ENCODE measurements around the gene NRTN.
"Not testable (repeated sequence)": the region's sequence is repeated elsewhere in the genome, so short reads cannot be mapped to it uniquely, and the experiment has no call there.

Gene NRTN

GRCh38 chr19:5839065-5840017, 34.5 kb downstream of the NRTN start, which contains the start of gene FUT6:
Gene FUT6 (minus strand): TSS chr19:5839702. CDS start chr19:5832567, 7,135 bp downstream.
- no peak for DNase-seq

DNA sequence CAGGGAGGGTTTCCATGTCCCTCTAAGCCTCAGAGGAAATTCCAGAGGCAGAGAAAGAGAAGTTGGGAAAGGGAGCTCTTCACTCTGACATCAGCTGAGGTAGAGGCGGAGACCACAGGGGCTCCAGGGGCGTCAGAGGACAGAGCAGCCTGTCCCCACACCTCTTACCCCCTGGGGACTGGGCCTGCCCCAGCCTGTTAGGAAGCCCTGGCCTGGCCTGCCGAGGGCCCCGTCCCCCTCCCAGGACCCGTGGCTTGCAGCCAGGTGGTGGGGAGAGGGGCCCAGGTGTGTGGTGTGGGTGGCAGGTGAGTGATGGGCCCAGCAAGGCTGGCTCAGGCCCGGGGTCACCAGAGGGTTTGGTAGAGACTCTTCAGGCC, 36.9 kb downstream of the NRTN start:
- DNase-seq: not testable (repeated sequence)

DNA sequence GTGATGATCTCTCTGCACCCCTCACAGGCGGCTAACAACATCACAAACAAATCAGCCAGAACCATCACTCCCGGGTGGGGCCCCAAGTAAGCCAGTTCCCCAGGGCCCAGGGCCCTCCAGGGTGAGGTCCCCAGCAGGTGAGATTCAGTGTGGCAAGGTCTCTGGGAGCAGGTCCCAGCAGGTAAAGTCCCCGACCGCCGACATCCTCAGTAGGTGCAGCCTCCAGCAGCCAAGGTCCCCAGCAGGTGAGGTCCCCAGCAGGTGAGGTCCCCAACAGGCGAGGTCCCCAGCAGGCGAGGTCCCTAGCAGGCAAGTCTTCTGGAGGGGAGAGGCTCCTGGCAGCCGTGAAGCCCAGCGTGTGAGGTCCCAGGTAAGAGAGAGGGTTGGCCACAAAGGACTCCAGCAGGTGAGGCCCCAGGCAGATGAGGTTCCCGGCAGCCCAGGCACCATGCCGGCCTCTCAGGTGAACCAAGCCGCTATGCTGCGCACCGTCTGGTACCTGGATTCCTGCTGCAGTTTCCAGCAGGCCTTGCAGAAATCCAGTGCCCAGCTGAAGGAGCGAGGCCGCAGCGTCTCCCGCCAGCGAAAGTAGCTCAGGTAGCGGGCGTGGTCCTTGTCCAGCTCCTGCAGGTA, 38.5 kb downstream of the NRTN start:
- DNase-seq: no peak

GRCh38 chr19:5844456-5845433, 39.9 kb downstream of the NRTN start:
- DNase-seq: no peak

DNA sequence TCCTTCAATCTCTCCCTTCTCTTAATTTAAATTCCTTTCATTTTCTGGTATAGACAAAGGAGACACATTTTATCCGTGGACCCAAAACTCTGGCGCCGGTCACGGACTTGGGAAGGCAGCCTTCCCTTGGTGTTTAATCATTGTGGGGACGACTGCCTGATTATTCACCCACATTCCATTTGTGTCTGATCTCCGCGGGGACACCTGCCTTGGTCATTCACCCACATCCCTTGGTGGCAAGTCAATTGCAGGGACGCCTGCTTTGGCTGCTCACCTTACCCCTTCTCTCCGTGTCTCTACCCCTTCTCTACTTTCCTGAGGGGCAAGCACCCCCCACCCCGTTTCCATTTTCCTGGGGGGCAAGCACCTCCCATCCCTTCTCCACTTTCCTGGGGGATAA, 43.0 kb downstream of the NRTN start:
- DNase-seq: not testable (repeated sequence)

DNA sequence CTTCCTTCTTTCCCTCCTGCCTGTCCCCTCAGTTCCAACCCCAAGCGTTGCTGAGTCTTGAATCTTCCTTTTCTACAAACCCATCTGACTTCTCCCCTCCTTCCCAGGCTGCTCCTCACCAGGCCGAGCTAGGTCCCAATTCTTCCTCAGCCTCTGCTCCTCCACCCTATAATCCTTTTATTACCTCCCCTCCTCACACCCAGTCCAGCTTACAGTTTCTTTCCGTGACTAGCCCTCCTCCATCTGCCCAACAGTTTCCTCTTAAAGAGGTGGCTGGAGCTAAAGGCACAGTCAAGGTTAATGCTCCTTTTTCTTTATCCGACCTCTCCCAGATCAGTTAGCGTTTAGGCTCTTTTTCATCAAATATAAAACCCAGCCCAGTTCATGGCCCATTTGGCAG, 43.8 kb downstream of the NRTN start:
- DNase-seq: not testable (repeated sequence)

DNA sequence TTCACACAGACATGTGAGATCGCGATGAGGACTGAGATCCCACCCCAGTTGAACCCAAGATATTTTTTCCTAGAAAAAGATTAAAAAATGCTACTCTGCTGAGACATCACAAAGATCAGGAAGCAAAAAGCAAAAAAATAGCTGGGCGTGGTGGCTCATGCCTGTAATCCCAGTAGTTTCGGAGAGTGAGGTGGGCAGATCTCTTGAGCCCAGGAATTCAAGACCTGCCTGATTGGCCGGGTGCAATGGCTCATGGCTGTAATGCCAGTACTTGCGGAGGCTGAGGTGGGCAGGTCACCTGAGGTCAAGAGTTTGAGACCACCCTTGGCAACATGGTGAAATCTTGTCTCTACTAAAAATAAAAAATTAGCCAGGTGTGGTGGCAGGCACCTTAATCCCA, 45.3 kb downstream of the NRTN start:
- DNase-seq: no peak

DNA sequence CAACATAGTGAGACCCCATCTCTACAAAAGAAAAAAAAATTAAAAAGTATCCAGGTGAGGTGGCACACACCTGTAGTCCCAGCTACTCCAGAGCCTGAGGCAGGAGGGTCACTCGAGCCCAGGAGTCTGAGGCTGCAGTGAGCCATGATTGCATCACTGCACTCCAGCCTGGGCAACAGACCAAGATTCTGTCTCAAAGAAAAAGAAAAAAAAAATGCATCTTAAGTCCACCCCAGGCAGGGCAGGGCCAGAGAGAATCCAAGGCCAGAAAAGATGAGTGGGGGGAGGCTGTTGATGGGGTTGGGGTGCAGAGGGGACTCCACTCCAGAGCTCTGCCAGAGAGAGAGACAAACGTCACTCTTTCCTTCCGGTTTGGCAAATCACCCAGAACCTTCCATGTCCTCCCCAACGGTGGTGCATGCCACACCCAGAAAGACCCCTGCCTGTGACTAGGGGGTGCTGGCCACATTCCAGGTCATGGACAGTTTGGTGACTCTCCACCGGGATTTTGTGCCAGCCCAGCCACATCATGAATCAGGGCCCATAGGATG, 46.0 kb downstream of the NRTN start:
- no peak for DNase-seq

- no peak for DNase-seq
Observed at GRCh38 chr19:5851302-5851701, 46.4 kb downstream of the NRTN start, which contains the start of gene FUT3. Gene FUT3 (minus strand): TSS chr19:5851449.

DNA sequence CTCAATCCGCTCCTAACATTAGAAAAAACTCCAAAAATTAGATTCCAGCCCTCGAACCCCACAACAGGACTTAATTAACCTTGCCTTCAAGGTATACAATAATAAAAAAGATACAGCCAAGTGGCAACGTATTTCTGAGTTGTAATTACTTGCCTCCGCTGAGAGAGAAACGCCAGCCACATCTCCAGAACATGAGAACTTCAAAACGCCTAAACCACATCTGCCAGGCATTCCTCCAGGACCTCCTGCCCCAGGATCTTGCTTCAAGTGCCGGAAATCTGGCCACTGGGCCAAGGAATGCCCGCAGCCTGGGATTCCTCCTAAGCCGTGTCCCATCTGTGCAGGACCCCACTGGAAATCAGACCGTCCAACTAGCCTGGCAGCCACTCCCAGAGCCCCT, 49.3 kb downstream of the NRTN start:
- not testable (repeated sequence) for DNase-seq

GRCh38 chr19:5855151-5855550, 50.3 kb downstream of the NRTN start:
- DNase-seq: not testable (repeated sequence)

DNA sequence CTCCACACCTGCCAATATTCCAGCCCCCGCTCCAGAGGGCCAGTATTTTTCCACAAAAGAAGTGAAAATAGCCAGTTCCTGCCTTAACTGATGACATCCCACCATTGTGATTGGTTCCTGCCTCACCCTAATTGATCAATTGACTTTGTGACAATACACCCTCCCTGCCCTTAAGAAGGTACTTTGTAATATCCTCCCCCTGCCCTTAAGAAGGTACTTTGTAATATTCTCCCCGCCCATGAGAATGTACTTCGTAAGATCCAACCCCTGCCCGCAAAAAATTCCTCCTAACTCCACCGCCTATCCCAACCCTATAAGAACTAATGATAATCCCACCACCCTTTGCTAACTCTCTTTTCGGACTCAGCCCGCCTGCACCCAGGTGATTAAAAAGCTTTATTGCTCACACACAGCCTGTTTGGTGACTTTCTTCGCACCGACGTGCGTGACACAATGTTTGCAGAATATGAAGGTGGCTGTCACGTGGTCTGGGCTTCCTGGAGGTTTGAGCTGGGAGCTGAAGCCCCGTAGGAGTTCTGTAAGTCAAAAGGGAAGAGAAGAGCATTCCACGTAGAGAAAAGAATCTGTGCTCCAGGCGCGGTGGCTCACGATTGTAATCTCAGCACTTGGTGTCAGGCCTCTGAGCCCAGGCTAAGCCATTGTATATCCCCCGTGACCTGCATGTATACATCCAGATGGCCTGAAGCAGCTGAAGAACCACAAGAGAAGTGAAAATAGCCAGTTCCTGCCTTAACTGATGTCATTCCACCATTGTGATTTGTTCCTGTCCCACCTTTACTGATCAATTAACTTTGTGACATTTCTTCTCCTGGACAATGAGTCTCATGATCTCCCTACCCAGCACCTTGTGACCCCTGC, 52.6 kb downstream of the NRTN start:
- no peak for DNase-seq

DNA sequence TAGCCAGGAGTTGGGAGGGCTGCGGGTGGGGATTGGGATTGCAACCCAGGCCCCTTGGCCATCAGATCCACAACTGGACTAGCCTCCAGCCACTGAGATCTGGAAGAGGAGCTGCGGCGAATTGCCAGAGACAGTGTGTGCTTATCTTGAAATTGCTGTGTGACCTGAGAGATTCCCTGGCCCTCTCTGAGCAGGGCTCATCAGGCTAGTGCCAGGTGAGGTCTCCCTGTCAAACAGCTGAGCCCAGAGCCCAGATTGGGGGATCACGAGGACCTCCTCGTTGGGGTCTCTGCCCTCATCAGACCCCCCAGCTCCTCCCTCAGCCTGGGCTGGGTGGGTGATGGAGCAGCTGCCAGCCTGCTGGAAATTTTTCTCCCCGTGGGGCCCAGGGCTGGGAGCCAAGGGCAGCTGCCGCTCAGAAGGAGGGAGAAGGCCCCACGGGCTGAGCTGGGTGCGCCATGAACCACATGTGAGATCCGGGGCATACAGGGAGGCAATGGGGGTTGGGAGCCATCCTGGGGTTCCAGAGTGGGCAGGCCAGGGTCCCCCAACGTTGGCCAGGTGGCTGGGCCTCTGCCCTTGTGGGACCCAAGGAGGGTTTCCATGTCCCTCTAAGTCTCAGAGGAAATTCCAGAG, 58.3 kb downstream of the NRTN start:
- no peak for DNase-seq

DNA sequence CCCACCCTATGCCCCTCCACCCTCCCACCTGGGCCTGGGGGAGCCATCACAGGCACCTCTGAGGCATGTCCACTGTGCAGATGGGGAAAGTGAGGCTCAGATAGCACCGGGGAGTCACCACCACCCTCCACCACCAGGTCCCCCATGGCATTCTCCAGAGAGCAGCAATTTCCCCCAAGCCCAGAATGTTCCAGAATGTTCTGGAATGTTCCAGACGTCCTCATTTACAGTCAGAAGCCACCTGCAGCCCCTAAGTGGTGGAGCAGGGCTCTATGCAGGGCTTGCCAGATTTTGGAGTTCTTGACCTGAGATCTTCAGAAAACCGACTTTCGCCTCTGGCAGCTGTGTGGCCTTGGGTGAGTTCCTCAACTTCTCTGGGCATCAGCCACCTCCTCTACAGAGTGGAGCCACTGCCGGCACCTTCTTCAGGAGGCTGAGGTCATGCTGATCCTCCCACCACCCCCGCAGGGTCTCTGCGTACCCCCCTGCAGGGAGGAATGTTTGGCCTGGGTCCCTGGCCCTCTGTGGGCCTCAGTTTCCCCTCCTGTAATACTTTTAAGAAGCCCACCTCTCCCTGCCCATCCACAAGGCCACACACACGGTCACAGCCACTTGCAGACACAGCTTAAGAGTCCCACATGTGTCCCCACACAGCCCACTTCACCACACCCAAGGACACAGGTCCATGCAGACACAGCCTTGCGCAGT, 59.3 kb downstream of the NRTN start:
- DNase-seq: no peak

DNA sequence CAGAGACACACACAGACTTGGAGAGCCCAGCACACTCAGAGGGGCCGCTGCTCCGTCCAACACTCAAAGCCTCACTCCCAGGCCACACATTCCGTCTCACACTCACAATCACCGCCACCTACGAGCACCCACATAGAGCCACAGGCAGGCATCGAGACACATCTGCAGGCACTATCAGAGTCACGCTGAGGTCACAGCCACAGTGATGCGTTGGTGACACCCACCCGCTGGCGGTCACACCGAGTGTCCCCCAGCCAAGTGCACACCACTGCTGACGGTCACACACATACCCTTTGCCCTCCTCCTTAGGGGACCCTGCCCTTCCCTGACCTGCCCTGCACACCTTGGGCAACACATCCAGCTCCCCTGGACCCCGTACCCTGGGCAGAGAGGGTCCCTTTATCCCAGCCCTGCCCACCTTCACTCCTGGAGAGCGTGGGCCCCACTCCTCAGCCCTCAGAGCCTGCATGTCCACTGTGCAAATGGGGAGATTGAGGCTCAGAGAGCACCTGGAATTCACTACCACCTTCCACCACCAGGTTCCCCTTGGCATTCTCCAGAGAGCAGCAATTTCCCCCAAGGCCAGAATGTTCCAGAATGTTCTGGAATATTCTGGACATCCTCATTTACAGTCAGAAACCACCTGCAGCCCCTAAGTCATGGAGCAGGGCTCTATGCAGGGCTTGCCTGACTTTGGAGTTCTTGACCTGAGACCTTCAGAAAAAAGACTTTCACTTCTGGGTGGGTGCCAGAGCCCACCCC, 60.0 kb downstream of the NRTN start:
- DNase-seq: no peak

- no peak for DNase-seq
Observed at GRCh38 chr19:5865772-5866171, 60.9 kb downstream of the NRTN start.

DNA sequence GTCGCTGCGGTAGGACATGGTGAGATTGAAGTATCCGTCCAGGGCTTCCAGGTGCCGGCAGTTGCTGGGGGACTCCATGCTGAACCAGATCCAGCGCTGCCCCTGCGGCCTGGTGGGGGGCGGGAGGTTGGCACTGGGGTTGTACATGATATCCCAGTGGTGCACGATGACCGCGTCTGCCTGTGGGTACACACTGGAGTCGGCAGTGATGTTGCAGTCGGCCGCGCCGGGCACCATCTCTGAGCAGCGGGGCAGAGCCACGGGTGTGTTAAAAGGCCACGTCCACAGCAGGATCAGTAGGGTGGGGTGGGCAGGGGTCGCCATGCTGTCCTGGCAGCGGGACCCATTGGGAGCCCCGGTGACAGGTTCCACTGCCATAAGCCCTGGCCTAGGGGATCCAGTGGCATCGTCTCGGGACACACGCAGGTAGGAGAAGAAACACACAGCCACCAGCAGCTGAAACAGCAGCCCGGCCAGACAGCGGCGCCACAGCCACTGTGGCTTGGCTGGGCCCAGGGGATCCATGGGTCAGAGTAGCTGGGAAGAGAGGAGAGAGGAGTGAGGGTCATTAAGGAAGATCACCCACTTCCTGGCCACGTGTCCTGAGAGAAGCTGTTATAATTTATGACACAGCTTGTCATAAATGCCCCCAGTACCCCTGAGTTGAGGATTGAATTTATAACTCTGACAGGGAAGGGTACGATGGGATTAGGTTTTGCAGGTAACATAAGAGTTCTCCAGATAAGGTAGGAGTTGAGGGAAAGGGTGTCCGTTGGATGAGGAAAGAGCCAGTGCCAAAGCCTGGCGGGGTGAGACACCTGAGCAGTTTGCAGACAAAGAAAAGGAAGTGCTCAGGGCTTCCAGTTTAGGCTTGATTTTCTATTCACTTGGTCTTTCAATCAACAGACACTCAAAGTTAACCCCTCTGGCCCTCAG, 62.6 kb downstream of the NRTN start:
- no peak for DNase-seq

DNA sequence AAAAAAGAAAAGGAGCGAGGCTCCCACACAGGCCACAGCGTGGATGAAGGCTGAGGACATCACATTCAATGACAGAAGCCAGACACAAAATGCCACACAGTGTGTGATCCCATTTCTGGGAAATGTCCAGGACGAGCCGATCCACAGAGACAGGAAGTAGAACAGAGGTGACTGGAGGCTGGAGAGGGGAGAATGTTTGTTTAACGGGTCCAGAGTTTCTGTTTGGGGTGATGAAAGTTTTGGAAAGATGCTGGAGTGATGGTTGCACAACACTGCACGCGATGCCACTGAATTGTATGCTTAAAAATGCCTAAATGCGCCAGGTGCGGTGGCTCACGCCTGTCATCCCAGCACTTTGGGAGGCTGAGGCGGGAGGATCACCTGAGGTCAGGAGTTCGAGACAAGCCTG, 66.1 kb downstream of the NRTN start:
- DNase-seq: no peak
